ENCODE data around the gene KCNK17.
"Not testable (repeated sequence)": the region's sequence is repeated elsewhere in the genome, so short reads cannot be mapped to it uniquely, and the experiment has no call there.

The KCNK17 gene

DNA sequence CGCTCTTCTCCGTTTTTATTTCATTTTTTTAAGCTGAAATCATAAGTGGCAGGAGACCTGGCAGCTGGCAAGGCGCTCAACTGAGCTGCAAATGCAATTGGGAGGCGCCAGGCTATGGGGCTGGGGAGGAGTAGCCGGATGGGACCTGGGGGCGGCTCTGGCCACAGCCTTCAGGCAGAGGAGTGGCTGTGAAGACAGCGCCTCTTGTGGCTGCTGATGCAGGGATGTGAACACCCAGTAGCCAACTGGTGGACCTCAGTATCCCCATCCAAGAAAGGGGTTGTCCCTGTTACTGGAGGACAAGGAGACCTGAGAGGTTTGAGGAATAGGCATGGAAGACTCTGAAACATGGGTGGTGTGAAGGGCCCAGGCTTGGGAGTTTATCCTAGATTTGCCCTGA lies 12.6 kb downstream of the KCNK17 start:
- DNase-seq: no peak

DNA sequence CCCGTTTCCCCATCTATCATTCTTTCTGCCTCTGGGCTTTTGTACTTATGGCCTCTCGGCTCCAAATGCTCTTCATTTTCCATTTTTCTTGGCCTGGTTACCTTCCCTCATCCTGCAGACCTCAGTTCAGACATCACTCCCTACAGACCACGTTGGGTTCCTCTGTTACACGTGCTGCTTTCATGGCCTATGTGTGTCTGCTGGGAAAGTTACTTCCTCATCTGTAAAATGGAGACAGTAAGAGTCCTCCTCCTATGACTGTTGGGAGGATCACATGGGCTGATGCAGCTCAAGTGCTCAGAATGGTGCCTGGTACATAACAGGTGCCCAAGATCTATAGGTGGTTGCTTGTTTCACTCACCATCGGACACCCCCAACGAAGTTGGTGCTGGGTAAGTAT lies 13.5 kb downstream of the KCNK17 start:
- DNase-seq: no peak

DNA sequence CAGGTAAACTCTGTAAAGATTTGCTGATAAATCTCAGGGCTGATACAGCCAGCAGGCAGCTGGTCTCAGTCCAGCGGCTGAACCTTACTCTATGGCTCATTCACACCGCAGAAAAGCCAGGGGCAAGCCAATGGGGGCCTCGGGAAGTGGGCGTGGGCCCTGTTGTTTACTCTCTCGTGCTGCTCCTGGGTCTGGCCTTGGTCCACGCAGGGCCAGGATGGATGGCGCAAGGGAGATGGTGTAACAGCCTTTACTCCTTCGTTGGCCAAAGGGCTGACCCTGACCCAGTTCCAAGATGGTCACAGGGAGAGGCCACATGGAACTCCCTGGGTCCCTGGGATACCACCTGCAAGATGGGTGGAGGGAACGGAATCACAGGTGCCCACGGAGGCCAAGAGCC lies 16.2 kb downstream of the KCNK17 start:
- no peak for DNase-seq

DNA sequence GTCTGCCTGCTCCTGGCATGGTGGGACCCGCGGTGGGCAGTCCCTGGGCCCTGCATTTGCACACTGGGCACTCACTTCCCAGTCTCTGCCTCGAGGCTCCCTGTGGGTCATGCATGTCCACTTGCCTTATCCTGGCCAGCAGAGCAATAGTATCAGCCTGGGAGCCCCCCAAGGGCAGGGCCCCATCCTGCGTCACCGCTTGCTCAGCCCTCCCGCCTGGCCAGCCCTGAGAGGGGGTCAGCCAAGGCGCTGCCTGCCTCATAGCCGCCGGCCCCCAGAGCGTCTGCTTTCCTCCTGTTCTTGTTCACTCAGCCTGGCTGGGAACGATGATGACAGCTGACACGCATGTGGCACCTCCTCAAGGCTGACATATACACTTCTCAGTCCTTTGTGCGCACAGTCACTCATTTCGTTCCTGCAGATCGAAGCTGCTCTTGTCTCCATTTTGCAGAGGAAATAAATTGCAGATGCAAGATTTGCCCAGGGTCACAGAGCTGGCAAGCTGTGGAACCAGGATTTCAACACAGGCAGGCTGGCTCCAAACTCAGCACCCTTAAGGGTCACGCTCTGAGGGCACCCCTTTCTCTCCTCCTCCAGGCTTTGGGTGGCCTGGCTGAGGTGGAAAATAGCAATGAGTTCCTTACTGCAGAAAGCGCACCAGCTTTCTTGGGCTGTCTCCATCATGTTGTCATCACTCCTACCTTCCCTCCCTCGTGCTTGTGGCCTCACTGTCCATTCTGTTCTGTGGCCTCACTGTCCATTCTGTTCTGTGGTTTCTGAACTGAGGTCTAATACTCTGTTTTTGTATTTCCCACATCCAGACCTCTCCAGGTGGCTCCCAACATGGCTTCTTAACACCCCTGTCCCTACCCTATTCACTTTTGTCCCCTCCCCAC lies 17.2 kb downstream of the KCNK17 start:
- DNase-seq: no peak

DNA sequence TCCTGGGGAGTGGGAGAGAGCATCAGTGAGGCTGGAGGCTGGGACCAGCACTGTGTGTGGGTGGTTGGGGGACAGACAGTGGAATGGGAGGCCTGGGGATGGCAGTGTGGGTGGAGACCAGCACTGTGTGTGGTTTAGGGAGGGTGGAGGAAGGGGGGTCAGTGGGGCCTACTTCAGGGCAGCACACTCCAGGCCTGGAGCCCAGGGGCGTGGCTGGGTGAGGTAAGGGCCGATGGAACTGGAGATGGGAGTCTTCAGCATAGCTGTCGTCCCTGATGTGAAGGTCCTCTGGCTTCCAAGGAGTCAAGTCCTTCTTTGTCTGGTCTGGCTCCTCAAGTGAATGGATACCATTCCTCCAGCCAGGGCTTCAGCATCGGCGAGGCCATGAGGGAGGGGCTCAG lies 18.6 kb downstream of the KCNK17 start:
- DNase-seq: no peak

- no peak for DNase-seq
Measured at GRCh38 chr6:39294899-39295298, 19.3 kb downstream of the KCNK17 start.

GRCh38 chr6:39294133-39294532 lies 20.1 kb downstream of the KCNK17 start:
- no peak for DNase-seq

DNA sequence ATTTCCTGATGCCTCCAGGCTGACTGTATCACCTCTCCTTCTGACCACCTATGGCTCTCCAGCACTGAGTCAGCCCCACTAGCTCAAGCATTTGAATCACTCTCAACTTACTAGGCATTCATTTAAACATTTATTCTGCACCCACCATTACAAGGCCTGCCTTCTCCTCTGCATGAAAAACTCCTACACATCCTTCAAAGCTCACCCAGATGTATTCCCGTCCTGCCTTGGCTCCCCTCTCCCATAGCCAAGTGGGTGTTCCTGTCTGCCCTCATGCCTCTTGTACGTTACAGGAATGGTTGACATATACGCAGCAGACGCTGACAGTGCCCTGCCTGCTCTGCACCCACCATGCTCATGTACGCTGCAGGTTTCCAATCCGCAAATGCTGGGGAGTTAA lies 21.6 kb downstream of the KCNK17 start:
- DNase-seq: no peak

GRCh38 chr6:39289490-39289889 lies 24.7 kb downstream of the KCNK17 start:
- no peak for DNase-seq

- DNase-seq: no peak
Measured at GRCh38 chr6:39287601-39288000, 26.6 kb downstream of the KCNK17 start.

DNA sequence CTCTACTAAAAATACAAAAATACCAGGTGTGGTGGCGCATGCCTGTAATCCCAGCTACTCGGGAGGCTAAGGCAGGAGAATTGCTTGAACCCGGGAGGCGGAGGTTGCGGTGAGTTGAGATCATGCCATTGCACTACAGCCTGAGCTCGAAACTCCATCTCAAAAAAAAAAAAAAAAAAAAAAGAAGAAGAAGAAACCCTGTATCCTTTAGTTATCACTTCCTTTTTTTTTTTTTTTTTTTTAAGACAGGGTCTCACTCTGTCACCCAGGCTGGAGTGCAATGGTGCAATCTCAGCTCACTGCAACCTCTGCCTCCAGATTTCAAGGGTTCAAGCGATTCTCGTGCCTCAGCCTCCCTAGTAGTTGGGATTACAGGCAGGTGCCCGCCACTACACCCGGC lies 27.6 kb downstream of the KCNK17 start:
- not testable (repeated sequence) for DNase-seq

DNA sequence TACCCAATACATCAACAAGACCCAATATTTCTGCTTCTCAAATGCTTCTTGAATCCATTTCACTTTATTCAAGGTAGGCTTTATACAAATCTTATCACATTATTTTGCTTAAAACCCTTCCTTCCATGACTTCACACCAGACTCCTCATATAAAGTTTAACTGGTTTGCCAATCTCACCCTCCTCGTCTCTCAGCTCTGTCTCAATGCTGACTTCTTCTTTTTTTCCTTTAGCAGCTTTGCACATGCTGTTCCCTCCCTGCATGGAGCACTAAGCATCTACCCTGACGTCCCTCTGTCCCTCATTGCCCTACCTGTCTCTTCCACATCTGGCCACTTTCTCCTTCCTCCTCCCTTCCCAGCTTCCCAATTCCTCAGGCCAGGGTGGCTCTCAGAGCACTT lies 31.4 kb downstream of the KCNK17 start:
- DNase-seq: no peak

DNA sequence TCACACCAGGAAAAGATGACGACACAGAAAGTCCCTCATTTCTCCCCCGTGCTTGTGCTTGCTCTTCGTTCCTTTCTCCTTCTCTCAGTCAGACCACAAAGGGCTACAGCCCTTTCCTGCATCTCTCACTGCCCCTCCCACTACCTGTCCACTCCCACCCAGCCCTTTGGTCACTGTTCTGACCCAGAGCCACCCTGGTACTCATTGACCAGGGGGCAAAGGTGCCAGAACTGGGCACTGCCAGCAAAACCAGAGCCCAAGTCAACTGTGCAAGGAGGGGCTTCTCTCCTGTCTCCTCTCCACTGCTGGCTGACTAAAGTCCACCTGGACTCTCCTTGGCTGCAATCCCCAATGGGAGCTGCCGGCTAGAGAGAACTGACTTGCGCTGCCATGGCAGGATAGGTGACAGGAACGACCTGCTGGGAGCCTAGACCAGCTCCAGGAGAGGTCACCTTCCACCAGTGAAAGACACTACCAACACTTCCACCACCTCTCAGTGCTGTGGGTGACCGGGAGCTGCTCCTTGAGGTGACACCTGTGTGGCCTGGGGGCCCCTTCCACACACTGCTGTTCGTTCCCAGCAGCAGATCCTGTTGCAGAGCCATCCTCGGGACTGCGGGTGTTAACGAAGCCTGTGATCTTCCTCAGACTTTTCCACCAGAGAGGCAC lies 32.8 kb downstream of the KCNK17 start:
- DNase-seq: no peak

DNA sequence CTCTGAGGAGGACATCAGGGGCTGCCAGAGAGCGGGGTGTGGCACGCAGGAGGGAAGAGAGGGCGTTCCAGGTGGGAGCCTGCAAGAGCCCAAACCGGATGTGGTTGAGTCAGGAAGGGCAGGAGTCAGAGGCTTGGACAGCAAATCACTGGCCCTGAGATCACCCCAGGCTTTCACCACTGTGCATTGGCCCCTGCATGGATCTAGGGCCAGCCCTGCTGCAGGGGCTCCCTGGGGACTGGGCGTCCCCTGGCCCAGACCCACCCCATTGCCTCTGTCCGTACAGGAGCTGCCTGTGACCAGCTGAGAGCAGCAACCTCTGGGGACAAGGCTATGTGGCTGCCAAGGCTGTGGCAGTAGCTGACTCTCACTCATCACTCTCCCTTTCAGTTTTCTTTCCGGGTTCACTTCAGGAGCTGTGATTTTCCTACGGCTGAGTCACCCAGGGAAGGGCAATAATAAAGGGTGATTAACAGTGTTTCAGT lies 33.9 kb downstream of the KCNK17 start:
- DNase-seq: no peak

DNA sequence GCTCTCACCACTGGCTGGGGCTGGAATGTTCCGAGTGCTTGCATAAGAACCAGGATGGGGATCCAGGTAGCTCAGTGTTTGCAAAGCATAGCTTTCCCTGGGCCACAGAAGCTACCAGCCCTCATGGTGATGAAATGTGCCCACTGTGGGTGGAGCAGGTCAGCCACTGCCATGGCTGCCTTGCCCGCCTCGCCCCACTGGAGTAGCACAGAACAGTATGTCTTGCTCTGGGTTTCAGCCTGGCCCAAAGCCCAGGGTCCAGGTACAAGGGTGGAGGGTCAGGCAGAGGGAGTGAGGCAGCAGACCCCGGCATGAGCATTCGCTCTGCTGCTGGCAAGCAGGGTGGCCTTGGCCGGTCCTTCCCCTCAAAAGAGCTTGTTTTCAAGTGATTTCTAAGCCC lies 34.7 kb downstream of the KCNK17 start:
- DNase-seq: no peak

DNA sequence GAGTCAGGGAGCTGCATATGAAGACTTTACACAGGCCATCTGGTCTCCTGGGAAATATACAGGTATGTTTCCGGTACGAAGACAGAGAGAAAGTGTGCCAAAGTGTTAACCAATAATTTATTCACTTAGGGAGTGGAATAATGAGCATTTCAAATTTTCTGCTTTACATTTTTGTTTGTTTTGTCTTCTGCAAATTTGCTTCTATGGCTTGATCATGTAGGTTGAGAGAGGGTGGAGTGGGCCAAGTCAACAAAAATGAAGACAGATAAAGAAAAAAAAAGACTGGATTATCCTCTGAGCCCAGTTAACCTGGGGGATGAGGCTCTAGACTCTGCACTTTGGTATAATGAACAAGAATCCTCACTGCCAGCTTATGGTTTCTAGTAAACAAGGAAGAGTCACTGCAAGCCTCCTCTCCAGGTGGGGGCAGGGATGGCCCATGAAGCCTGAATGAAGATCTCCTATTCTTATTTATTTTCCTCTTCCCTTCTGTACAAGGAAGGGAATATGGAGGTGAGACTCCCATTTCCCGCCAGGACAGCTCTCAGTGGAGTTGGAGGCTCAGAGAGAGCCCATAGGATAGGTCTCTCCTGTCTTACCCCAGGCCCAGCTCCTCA lies 37.7 kb downstream of the KCNK17 start:
- DNase-seq: no peak

DNA sequence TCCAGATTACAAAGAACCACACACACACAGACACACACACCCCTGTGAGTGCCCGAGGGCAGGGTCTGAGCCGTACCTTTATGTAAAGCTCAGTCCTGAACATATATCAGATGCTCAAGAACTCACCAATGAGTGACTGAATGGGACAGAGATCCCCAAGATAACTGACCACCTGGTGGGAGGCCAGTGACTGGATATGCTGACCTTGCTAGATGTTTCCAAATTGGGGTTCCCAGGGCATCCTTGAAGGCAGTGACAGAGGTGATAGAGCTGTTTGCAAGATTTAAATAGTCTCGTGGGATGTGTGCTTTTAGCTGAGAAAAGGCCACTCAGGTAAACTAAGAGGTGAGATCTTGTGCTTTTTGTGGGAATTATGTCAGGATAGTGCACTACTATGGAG lies 39.3 kb downstream of the KCNK17 start:
- no peak for DNase-seq

- DNase-seq: no peak
Measured at GRCh38 chr6:39274471-39274870, 39.7 kb downstream of the KCNK17 start.

DNA sequence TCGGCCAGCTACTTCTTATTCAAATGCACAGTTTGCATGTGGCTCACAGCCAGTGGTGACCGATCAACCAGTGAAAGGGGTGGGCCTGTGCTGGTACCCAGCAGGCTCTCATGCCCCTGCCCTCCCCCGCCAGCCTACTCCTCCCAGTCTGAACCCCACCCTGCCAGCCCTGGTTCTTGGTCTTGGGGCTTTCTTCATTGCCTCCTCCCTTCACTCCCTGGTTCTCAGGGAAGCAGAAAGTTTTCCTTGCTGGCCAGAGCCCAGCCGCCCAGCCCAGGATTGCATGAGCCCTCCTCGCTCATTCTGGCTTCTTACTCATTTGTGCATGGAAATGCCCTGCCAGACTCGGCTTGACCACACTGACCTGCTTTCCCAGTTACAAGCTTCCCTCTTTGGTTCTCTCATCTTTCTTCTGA lies 40.8 kb downstream of the KCNK17 start:
- no peak for DNase-seq

GRCh38 chr6:39269961-39270360 lies 44.3 kb downstream of the KCNK17 start:
- no peak for DNase-seq

DNA sequence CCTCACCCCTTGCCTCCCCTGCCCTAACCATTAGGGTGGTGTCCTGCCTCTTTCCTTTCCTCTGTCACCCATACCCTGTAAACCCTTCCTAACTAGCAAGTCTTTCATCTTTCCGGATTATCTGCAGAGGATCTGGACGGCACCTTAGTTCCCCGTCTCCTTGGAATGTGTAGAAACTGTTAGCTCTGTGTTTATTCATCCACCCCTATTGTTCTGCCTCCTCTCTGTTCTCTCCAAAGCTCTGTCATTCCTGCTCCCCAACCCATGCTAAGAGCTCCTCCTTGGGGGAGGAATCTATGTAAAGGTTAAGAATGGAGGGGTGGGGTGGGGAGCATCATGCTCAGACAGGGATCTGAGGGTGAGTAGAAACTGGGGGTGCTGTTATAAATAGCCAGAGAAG lies 45.5 kb downstream of the KCNK17 start:
- DNase-seq: no peak

GRCh38 chr6:39268171-39268570 lies 46.0 kb downstream of the KCNK17 start:
- DNase-seq: no peak

GRCh38 chr6:39266782-39267355 lies 47.4 kb downstream of the KCNK17 start:
- DNase-seq: no peak

DNA sequence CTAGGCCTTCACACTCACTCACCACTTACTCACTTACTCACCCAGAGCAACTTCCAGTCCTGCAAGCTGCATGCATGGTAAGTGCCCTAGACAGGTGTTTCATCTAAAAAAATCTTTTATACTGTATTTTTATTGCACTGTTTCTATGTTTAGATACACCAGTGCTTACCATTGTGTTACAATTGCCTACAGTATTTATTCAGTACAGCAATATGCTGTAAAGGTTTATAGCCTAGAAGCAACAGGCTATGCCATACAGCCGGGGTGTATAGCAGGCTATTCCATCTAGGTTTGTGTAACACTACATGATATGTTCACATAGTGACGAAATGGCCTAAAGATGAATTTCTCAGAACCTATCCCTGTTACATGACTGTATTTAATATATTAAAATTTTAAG lies 47.8 kb downstream of the KCNK17 start:
- DNase-seq: no peak

Measured in NCI-H1930 (cell line).